Measurements from ENCODE around the gene KHNYN.
A peak's percentile ranks its signal among the peaks of the same experiment; 100 is the strongest.
"Not testable (repeated sequence)": the region's sequence is repeated elsewhere in the genome, so short reads cannot be mapped to it uniquely, and the experiment has no call there.

The KHNYN gene

GRCh38 chr14:24439257-24439656 is 9.5 kb downstream of the KHNYN start:
- no peak for DNase-seq

- no peak for DNase-seq
These were observed 10.3 kb downstream of the KHNYN start for GRCh38 chr14:24439830-24440605.

GRCh38 chr14:24440606-24441399 is 11.0 kb downstream of the KHNYN start:
- no peak for DNase-seq

- DNase-seq: no peak
These were observed 11.7 kb downstream of the KHNYN start for GRCh38 chr14:24441485-24441884.

GRCh38 chr14:24441904-24442239 is 12.1 kb downstream of the KHNYN start:
- no peak for DNase-seq

- DNase-seq: peak; percentile 93
These were observed 12.7 kb downstream of the KHNYN start, which contains the start of gene SDR39U1 for GRCh38 chr14:24442240-24443052. TSS of gene SDR39U1 (minus strand) at chr14:24442776. CDS start at chr14:24442769, 7 bp downstream.

- no peak for DNase-seq
These were observed 13.4 kb downstream of the KHNYN start for GRCh38 chr14:24443053-24443665.

GRCh38 chr14:24450828-24451227 is 21.1 kb downstream of the KHNYN start:
- DNase-seq: not testable (repeated sequence)

- DNase-seq: no peak
These were observed 27.2 kb downstream of the KHNYN start for GRCh38 chr14:24456980-24457379.

GRCh38 chr14:24458736-24459135 is 29.0 kb downstream of the KHNYN start:
- DNase-seq: no peak

- no peak for DNase-seq
These were observed 29.6 kb downstream of the KHNYN start for GRCh38 chr14:24459331-24459730.

- no peak for DNase-seq
These were observed 31.6 kb downstream of the KHNYN start for GRCh38 chr14:24461336-24461735.

GRCh38 chr14:24463017-24463883 is 33.5 kb downstream of the KHNYN start:
- DNase-seq: no peak

- DNase-seq: no peak
These were observed 34.4 kb downstream of the KHNYN start for GRCh38 chr14:24463884-24464785.

- no peak for DNase-seq
These were observed 35.6 kb downstream of the KHNYN start for GRCh38 chr14:24465368-24465767.

- DNase-seq: no peak
These were observed 36.1 kb downstream of the KHNYN start for GRCh38 chr14:24465805-24466204.

- DNase-seq: not testable (repeated sequence)
These were observed 40.7 kb downstream of the KHNYN start for GRCh38 chr14:24470450-24470849.

GRCh38 chr14:24473211-24473610 is 43.5 kb downstream of the KHNYN start:
- DNase-seq: no peak

- DNase-seq: no peak
These were observed 45.5 kb downstream of the KHNYN start for GRCh38 chr14:24475261-24475660.

GRCh38 chr14:24479999-24480398 is 50.2 kb downstream of the KHNYN start:
- not testable (repeated sequence) for DNase-seq
